ENCODE measurements around the gene LPGAT1.

Gene LPGAT1

DNA sequence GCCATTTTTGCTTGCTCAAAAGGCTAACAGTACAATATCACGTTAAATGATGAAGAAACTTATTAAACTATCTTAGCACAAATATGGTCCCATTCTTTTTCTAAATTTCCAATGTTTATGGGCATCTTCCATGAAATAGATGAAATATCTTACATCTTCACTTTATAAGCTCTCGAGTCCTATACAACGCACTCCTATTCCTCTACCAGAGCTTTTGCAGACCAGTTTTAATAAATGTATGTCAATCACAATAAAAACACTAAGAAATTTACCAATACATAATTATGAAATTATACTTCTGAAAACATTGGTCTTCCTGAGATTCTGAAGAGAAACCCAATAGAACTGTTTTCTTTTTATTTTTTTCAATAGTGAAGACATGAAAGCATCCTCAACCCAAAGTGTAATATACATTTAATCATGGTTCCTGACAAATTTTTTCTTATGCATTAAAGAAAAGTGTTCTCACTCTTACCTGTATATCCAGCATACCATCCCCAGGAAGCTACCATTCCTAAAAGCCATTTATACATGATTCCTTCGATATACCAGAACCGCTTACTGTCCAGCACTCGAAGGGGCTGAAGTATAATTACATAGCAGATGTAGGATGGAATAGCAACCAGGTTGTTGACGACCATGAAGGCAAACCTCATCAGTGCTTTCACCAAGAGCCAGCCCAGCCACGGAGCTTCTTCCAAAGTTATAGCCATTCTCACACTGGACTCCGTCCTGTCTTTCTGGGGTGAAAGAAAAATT, 1.8 kb downstream of the LPGAT1 start:
- no peak for DNase-seq (ENCODE audit: extremely low read depth, low read depth)
- H3K4me3 ChIP-seq (replicated peaks; ENCODE audit: low read depth, low read length): peak overlapping the region; percentile 57

DNA sequence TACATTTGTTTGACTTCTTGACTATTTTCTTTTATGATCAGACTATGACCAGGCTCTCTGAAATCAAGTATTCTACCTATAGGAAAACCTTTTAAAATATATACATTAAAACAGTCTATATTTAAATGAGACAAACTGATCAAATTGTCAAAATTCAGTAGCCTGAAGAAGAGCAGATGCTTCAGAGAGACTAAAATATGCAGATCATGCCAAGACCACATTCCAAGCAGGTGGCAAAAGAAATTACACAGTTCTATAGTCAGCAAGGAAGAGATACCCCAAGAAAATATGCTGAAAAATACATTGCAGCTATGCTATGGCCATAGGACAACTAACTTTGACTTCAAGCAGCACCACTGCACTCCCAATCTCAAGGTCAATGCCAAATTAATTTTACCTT, 3.5 kb downstream of the LPGAT1 start:
- H3K4me3 ChIP-seq (replicated peaks; ENCODE audit: low read depth, low read length): no peak overlapping the region
- TF ChIP-seq, protein P1, sequence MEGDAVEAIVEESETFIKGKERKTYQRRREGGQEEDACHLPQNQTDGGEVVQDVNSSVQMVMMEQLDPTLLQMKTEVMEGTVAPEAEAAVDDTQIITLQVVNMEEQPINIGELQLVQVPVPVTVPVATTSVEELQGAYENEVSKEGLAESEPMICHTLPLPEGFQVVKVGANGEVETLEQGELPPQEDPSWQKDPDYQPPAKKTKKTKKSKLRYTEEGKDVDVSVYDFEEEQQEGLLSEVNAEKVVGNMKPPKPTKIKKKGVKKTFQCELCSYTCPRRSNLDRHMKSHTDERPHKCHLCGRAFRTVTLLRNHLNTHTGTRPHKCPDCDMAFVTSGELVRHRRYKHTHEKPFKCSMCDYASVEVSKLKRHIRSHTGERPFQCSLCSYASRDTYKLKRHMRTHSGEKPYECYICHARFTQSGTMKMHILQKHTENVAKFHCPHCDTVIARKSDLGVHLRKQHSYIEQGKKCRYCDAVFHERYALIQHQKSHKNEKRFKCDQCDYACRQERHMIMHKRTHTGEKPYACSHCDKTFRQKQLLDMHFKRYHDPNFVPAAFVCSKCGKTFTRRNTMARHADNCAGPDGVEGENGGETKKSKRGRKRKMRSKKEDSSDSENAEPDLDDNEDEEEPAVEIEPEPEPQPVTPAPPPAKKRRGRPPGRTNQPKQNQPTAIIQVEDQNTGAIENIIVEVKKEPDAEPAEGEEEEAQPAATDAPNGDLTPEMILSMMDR (IDR thresholded peaks at IDR 0.05; ENCODE audit: low read depth, low read length, missing control alignments): no peak
- DNase-seq (ENCODE audit: extremely low read depth, low read depth): no peak

More for the DNA sequence above, 1.8 kb downstream of the LPGAT1 start:
- TF ChIP-seq, protein P1 (IDR thresholded peaks at IDR 0.05; ENCODE audit: low read depth, low read length, missing control alignments): no peak

DNA sequence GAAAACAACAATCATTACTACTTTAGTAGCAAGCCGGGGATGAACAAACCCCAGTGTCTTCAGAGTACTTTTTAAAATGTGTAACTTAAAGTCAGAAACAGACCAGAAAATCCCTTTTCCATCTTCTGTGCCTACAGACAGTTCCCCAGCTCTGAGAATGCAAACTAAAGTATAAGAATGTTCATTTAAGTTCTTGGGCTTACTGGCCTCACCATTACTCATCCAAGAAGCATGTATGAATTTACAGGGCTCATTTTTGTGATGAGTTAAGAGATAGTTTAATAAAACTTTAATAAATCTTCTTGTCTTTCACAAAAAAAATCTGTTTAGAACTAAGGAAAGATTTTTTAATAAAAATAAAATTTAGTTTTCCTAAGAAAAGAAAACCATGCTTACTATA, 4.6 kb downstream of the LPGAT1 start:
- TF ChIP-seq, protein P1 (IDR thresholded peaks at IDR 0.05; ENCODE audit: low read depth, low read length, missing control alignments): no peak
- DNase-seq (ENCODE audit: extremely low read depth, low read depth): no peak

DNA sequence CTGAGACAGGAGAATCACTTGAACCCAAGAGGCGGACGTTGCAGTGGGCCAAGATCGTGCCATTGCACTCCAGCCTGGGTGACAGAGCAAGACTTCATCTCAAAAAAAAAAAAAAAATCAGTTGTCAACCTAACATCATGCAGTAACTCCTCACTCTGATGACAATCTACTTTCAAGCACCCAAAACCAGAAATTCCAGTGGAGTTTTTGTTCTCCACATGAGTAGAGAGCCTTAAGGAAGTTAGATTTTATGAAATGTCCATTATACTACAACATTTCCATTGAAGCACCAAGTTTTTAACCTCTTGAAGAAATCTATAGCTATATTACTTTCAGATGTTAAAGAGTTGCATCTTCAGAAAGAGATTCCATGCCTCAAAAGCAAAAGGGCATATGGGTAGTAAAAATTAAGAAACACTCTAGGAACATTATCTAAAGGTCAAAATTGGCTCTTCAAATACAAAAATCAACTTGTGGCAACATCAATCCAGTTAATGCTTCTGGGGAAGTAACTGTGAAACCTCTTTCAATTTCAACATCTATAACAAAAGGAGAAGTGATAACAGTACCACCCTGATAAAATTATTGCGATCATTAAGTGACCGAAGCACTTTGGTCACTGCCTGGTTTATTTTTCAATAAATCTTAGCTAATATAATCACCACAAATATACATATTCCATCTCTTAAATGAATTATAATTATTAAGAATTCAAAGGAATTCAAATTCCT, 7.7 kb downstream of the LPGAT1 start:
- H3K4me3 ChIP-seq (replicated peaks; ENCODE audit: low read depth, low read length): no peak overlapping the region
- TF ChIP-seq, protein P1 (IDR thresholded peaks at IDR 0.05; ENCODE audit: low read depth, low read length, missing control alignments): no peak
- no peak for DNase-seq (ENCODE audit: extremely low read depth, low read depth)

More for the DNA sequence above, 4.6 kb downstream of the LPGAT1 start:
- H3K4me3 ChIP-seq (replicated peaks; ENCODE audit: low read depth, low read length): no peak overlapping the region

DNA sequence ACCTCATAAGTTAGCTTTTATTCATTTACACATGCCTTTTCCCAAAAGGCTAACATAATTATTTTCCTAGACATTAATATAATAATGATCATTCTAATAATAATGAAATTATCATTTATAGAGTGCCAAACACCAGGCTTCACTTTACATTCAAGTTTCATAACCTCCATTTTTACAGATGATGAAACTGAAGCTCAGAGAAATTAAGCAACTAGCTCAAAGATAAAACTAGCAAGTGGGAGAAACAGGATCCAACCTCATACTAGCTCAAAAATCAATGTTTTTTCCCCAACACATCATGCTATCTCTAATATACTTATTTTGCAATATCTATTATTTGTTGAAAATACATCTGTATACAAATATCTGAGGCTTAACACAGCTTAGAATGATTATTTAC, 14.0 kb downstream of the LPGAT1 start:
- DNase-seq (ENCODE audit: extremely low read depth, low read depth): no peak
- H3K4me3 ChIP-seq (replicated peaks; ENCODE audit: low read depth, low read length): no peak overlapping the region
- TF ChIP-seq, protein P1 (IDR thresholded peaks at IDR 0.05; ENCODE audit: low read depth, low read length, missing control alignments): no peak

DNA sequence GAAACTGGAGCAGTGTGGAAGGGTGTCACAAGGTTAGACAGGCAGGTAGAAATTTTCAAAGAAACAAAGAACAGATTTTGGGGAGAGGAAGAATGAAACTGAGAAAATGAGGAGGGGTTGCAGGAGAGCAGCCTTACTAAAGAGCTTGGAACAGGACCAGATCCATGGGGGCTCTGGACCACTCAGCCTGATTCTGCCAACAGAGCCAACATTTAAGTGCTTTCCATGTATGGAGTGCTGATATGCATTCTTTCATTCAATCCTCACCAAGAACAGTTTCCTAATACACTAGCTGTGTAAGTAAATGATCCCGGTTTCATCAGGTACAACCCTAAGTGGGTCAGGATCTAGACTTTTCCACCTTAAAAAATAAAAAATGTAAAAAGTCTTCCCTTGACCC, 16.2 kb downstream of the LPGAT1 start:
- TF ChIP-seq, protein P1 (IDR thresholded peaks at IDR 0.05; ENCODE audit: low read depth, low read length, missing control alignments): no peak

More for the DNA sequence above, 16.2 kb downstream of the LPGAT1 start:
- no peak for DNase-seq (ENCODE audit: extremely low read depth, low read depth)
- no peak overlapping the region for H3K4me3 ChIP-seq (replicated peaks; ENCODE audit: low read depth, low read length)

All from HFF-Myc (cell line).